GM06990 (cell line): ENCODE data around the gene GLI2.

Source experiments
- DNase-seq: peaks from one replicate; pipeline ENCODE4 v3.0.0-alpha.2; 2011; ENCODE audit not compliant: insufficient read length; ENCODE audit errors: extremely low read depth
- H3K27me3 ChIP-seq: replicated peaks from 2 replicates; pipeline ENCODE4 v1.6.0; 2011; ENCODE audit warnings: low read length; ENCODE audit not compliant: control insufficient read depth, insufficient read depth
- H3K36me3 ChIP-seq: 2 replicates; pipeline ENCODE4 v1.5.1; 2011; ENCODE audit warnings: low read length; ENCODE audit not compliant: control insufficient read depth, insufficient read depth
- H3K4me3 ChIP-seq: replicated peaks from 2 replicates; pipeline ENCODE4 v1.5.1; 2011; ENCODE audit warnings: low read depth, mild to moderate bottlenecking, control low read depth, low read length
- TF ChIP-seq, protein P1 (sequence below): IDR thresholded peaks from 2 replicates; pipeline ENCODE4 v1.5.1; 2011; ENCODE audit warnings: low read length, control low read depth, mild to moderate bottlenecking, inconsistent platforms; ENCODE audit not compliant: insufficient read depth, poor library complexity, severe bottlenecking

The GLI2 gene

DNA sequence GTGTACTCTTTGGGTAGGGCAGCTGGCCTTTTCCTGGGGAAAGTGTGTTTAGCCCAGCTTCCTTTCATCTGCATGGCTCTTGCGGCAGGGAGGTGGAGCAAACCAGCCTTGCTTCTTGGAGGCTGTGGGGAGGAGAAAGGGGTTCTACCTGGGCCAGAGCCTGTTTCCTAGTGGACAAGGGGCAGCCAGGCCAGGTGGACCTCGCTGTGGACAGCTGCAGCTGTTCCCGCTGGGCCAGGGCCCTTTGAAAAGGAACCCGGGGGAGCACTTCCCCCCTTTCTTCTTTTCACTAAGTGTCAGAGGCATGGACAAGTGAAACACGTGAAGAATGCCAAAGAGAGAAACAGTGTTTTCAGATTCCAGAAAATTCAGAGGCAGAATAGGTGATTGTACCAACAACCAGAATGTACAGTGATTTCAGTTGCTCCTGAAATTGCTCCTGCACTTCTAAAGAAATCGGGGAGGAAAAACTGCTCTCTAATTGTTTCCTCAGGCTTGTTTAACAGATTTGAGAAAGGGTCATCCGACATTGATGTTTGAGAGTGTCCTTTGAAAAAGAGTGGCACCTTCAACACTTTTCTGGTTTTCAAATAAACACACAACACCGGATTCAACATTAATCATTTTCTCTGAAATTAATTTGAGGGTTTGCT, 3.9 kb downstream of the GLI2 start:
- no peak for DNase-seq
- no peaks in the 10 kb centered on the region for H3K36me3 ChIP-seq
- peaks cover 4% of the 10 kb centered on the region; the same call in 1 of the 2 replicates for H3K27me3 ChIP-seq
- TF ChIP-seq, protein P1, sequence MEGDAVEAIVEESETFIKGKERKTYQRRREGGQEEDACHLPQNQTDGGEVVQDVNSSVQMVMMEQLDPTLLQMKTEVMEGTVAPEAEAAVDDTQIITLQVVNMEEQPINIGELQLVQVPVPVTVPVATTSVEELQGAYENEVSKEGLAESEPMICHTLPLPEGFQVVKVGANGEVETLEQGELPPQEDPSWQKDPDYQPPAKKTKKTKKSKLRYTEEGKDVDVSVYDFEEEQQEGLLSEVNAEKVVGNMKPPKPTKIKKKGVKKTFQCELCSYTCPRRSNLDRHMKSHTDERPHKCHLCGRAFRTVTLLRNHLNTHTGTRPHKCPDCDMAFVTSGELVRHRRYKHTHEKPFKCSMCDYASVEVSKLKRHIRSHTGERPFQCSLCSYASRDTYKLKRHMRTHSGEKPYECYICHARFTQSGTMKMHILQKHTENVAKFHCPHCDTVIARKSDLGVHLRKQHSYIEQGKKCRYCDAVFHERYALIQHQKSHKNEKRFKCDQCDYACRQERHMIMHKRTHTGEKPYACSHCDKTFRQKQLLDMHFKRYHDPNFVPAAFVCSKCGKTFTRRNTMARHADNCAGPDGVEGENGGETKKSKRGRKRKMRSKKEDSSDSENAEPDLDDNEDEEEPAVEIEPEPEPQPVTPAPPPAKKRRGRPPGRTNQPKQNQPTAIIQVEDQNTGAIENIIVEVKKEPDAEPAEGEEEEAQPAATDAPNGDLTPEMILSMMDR = no peak
- no peak overlapping the region for H3K4me3 ChIP-seq

DNA sequence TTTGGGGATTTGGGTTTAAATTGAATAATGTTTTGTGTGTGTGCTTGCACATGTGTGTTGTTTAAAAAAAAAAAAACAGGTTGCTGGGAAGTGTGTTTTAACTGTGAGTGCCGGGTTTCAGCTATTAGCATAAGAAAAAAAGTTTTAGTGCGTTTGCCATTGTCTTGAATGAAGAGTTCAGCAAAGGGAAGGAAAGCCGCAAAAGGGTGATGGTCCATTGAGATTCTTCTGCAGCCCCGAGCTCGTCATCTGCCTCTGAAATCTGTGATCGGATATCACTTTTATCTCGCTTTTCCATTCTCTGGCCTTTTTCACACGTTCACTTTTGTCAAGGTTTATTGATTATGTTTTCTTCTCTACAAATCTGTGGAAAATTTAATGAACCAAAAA, 4.7 kb downstream of the GLI2 start:
- DNase-seq = no peak
- H3K36me3 ChIP-seq = no peaks in the 10 kb centered on the region
- no peak overlapping the region for H3K4me3 ChIP-seq
- peaks cover 4% of the 10 kb centered on the region; the same call in 1 of the 2 replicates for H3K27me3 ChIP-seq
- TF ChIP-seq, protein P1 = no peak

DNA sequence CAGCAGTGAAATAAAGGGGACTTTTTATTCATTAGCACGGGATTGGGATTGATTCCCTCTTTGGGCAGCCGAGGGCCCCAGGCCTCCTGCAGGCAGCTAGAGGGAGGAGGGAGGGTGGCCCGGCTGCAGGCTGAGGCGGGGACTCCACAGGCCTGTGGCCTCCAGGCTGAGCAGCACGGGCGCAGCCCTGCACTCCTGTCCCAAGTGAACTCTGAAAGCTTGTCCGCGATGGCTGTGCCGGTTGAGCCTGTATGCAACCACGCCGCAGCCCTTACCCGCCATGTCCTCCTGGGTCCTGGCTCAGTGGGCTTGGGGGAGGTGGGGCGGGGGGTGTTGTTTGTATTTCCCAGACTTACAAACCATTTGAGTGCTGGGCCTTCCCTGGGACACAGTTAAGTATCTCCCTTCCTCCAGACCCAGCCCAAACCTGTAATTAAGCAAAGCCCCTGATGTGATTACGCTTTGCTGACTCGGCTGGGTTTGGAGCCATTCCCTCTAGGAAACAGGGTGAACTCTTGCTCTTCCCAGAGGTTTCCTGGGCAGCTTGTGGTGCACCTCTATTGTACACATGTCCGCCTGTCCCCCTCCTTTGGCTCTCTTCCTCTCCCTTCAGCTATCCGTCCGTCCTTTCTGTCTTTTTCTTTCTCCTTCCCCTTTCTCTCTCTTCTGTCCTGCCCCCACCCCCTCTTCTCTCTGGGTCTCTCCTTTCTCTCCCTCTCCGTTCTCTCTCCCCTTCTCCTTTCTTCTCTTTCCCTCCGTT, 5.3 kb downstream of the GLI2 start:
- Histone ChIP-seq H3K4me3 (no peak overlapping the region), H3K27me3 (peaks cover 4% of the 10 kb centered on the region; the same call in 1 of the 2 replicates), H3K36me3 (no peaks in the 10 kb centered on the region)
- DNase-seq = no peak
- TF ChIP-seq, protein P1 = no peak

DNA sequence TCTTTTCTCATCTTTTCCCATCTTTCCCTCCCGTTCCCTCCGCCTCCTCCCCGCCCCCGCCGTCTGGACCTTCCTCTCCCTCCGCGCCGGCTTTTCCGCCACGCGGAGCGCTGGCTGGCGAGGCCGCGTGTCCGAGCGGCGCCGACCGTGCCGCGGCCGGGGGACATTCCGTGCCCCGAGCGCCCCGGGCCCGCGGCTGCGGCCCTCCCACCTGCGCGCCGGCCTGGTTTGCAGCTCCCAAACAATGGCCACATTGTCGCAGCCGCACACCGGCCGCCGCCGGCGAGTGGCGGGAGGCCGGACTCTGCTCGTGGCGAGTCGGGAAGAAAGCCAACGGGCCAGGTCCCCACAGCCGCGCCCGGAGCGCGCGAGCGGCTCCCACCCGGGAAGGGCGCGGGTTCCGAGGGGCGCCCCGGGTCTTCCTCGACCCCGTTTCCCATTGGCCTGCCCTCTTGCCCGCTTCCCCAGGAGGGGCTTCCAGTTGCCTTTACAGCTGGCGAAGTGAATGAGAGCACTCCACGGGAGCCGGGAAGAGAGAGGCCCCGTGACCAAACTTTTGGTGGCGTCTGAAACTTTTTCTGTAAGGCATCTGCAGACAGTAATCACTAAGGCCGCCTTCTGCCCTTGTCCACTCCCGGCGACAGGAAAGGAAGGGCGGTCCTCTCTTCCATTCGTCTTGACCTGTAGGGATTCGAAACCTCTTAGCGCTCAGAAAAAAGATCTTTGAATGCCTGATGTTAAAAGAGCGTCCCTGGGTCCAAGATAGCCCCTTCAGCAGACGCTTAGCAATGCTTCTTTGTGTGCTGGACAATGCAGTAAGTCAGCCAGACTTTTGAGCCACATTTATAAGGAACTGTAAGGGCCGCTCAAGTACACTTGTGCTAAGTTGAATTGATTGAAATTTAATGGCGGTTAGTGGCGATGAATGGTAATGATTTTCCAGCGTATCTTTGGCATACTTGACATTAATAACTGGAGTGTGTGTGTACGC, 6.2 kb downstream of the GLI2 start:
- no peak overlapping the region for H3K4me3 ChIP-seq
- TF ChIP-seq, protein P1 = no peak
- no peak for DNase-seq
- H3K36me3 ChIP-seq = no peaks in the 10 kb centered on the region
- H3K27me3 ChIP-seq = peaks cover 4% of the 10 kb centered on the region; the same call in 1 of the 2 replicates

DNA sequence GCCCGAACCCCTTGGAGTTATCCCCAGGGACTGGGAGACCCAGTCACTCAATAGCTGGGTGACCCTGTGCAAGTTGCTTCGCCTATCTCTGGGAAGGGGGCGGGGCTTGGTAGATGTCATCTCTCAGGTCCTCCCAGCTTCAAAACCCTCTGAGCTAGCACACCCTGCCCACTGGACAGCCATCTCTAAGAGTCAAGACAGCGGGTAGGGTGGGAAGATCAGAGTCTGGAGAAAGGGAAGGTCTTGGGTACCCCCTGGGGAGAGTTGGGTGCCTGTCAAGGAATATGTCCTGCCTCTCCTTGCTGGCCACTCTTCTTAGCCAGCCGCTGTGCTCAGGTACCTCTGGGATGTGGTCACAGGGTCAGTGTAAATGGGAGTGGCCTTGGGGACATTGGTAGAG, 8.0 kb downstream of the GLI2 start:
- Histone ChIP-seq H3K27me3 (peaks cover 2% of the 10 kb centered on the region; the same call in 1 of the 2 replicates), H3K4me3 (no peak overlapping the region)
- TF ChIP-seq, protein P1 = no peak

More for the DNA sequence above, 8.0 kb downstream of the GLI2 start:
- no peaks in the 10 kb centered on the region for H3K36me3 ChIP-seq
- no peak for DNase-seq
